Choroid plexus epithelial cell (primary cell): ENCODE data around the gene VDAC2.
"Not testable (repeated sequence)": the region's sequence is repeated elsewhere in the genome, so short reads cannot be mapped to it uniquely, and the experiment has no call there.

Experiments
- DNase-seq: peaks from one replicate; pipeline ENCODE4 v3.0.0-alpha.2; 2010; ENCODE audit warnings: low read depth
- H3K4me3 ChIP-seq: 2 replicates; pipeline ENCODE4 v1.5.1; 2011; ENCODE audit warnings: low read depth, mild to moderate bottlenecking, control low read depth, low read length, moderate library complexity
- CTCF ChIP-seq: conservative IDR thresholded peaks from 2 replicates; pipeline ENCODE4 v1.5.1; 2011; ENCODE audit warnings: low read depth, mild to moderate bottlenecking, control low read depth, inconsistent platforms, low read length, moderate library complexity

VDAC2 gene

DNA sequence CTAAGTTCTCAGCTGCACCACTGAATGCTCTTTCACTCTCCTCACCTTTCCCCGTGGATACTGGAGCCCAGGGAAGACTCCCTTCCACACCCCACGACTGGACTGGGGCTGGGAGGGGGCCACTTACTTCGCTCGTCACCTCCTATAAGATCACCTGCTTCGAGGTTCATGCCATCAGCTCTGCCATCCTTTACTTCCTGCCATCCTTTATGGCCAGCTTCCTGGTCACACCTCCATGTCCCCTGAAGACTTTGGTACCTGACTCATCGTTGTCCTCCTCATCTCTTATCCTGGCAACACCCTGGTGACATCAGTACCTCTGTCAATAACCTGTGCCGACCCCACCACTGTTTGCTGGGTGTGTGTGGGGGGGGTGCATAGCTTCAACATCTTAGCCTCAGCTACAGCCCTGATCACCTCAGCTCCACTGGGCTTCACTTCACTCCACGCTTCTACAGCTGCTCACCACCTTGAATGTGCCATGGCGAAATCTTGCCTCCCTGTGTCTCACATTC, 8.7 kb upstream of the VDAC2 start:
- no peak for DNase-seq
- H3K4me3 ChIP-seq = no peak overlapping the region
- TF ChIP-seq CTCF = no peak

DNA sequence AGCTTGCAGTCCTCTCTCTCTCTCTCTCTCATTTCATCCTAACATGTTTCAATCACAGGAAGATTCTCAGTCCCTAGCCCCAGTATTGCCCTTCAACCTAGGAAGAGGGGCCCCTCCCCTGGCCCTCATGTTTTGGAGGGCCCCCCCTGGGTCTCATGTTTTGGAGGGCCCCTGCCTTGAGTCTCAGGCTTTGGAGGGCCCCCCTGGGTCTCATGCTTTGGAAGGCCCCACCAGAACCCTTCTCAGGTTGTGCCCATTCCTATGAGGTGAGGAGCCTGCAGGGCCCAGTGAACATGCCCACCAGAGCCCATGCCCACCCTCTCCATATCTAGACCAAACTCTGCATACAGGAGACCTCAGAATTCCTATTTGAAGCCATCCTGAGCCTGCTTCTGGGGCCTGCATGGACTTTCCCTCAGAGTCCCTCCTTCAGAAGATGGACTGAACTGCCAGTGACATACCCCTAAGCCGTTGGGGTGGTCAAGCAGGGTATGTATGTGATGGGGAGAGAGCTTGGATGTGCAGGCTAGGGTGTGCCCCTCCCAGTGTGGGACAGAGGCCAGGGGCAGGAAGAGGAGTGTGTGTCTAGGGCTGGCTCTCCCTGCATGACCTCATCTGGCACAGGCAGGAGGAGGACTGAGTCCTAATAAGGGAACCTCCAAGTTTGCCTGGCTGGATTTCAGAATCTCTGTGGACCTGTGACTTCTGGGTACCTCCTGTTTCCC, 8.1 kb upstream of the VDAC2 start:
- peak; percentile 34 for DNase-seq
- no peak for TF ChIP-seq CTCF
- no peak overlapping the region for H3K4me3 ChIP-seq

DNA sequence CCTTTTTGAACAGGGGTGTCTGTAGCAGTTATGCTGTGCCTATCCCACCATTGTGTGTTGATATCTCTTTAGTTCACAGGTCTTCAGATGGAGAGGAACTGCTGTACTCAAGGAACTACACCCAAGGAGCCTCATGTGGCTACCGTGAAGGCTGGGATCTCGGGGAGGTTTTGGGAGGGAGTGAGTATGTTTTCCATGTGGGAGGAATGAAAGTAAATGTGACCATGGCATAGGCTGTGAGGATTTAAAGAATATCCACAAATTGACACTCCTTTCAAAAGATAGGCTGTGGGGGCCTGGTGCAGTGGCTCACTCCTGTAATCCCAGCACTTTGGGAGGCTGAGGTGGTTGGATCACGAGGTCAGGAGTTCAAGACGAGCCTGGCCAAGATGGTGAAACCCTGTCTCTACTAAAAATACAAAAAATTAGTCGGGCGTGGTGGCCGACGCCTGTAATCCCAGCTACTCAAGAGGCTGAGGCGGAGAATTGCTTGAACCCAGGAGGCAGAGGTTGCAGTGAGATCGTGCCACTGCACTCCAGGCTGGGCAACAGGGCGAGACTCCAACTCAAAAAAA, 7.5 kb upstream of the VDAC2 start:
- not testable (repeated sequence) for H3K4me3 ChIP-seq, DNase-seq

GRCh38 chr10:75203724-75204123, 6.9 kb upstream of the VDAC2 start:
- no peak overlapping the region for H3K4me3 ChIP-seq
- TF ChIP-seq CTCF = no peak
- DNase-seq = no peak

GRCh38 chr10:75205908-75206307, 4.7 kb upstream of the VDAC2 start:
- no peak for DNase-seq
- TF ChIP-seq CTCF = no peak
- H3K4me3 ChIP-seq = no peak overlapping the region

DNA sequence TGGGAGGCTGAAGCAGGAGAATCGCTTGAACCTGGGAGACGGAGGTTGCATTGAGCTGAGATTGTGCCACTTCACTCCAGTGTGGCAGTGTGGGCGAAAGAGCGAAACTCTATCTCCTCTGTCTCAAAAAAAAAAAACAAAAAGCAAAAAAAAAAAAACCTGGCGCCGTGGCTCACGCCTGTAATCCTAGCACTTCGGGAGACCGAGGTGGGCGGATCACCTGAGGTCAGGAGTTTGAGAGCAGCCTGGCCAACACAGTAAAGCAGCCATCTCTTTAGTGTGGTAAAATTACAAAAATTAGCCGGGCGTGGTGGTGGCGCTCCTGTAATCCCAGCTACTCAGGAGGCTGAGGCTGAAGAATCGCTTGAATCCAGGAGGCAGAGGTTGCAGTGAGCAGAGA, 4.0 kb upstream of the VDAC2 start:
- not testable (repeated sequence) for DNase-seq, H3K4me3 ChIP-seq

- no peak for DNase-seq
- no peak overlapping the region for H3K4me3 ChIP-seq
- TF ChIP-seq CTCF = no peak
Measured at GRCh38 chr10:75207079-75207856, 3.3 kb upstream of the VDAC2 start.

- TF ChIP-seq CTCF = no peak
- no peak for DNase-seq
- H3K4me3 ChIP-seq = no peak overlapping the region
Measured at GRCh38 chr10:75207857-75208144, 2.8 kb upstream of the VDAC2 start.
